Colonic mucosa (tissue), 4 donors: ENCODE data around the gene ARF1. TPM values are rescaled to one million over a fixed set of nuclear protein-coding genes. Genes with fewer than 3 reads are reported as not detected.

Experiments
- DNase-seq: peaks from one replicate; pipeline ENCODE4 v3.0.0-alpha.2; 2020
- H3K27ac ChIP-seq: fragments of 200-600 bp; one replicate; pipeline ENCODE4 v1.8.0; 2021
- H3K27me3 ChIP-seq: fragments of 200-600 bp; one replicate; pipeline ENCODE4 v1.8.0; 2021
- H3K36me3 ChIP-seq: fragments of 200-600 bp; one replicate; pipeline ENCODE4 v1.8.0; 2021
- H3K4me1 ChIP-seq: fragments of 200-600 bp; one replicate; pipeline ENCODE4 v1.8.0; 2021; ENCODE audit warnings: mild to moderate bottlenecking
- H3K4me3 ChIP-seq: fragments of 200-600 bp; one replicate; pipeline ENCODE4 v1.8.0; 2021
- H3K9ac ChIP-seq, 2 donors: one replicate each; pipeline ENCODE4 v1.7.0; 2013; ENCODE audit warnings: control low read depth in 2 of 2, low read depth in 2 of 2, low read length in 2 of 2
- H3K9me3 ChIP-seq: fragments of 200-600 bp; one replicate; pipeline ENCODE4 v1.8.0; 2021
- intact Hi-C: fragments of 100-400 bp; cut with DNase I; formaldehyde crosslinking; loops from one replicate; pipeline ENCODE4 v1.14.1; 2022
- total RNA-seq, 2 donors: library from RNA; stranded (reverse); fragmentation: NEBNext Ultra II Directional in 1 of 2; extraction: Animal tissue kit (Norgen Biotek cat#: 25700) in 1 of 2; gene quantifications; one replicate each; pipeline ENCODE4 v1.2.1, GENCODE V29; 2021
- TF ChIP-seq, protein P1 (sequence below): fragments of 200-600 bp; IDR thresholded peaks from one replicate; pipeline ENCODE4 v1.8.0; 2022; ENCODE audit warnings: antibody characterized with exemption, mild to moderate bottlenecking
- donor health status: healthy.
- donor health status: DM: no; HTN: no; CAD: no.
- donor health status: DM: no; HTN: no; CAD: no.

Gene ARF1
- total RNA-seq, 2 donors from 2014 or later: 522 to 586 TPM

DNA sequence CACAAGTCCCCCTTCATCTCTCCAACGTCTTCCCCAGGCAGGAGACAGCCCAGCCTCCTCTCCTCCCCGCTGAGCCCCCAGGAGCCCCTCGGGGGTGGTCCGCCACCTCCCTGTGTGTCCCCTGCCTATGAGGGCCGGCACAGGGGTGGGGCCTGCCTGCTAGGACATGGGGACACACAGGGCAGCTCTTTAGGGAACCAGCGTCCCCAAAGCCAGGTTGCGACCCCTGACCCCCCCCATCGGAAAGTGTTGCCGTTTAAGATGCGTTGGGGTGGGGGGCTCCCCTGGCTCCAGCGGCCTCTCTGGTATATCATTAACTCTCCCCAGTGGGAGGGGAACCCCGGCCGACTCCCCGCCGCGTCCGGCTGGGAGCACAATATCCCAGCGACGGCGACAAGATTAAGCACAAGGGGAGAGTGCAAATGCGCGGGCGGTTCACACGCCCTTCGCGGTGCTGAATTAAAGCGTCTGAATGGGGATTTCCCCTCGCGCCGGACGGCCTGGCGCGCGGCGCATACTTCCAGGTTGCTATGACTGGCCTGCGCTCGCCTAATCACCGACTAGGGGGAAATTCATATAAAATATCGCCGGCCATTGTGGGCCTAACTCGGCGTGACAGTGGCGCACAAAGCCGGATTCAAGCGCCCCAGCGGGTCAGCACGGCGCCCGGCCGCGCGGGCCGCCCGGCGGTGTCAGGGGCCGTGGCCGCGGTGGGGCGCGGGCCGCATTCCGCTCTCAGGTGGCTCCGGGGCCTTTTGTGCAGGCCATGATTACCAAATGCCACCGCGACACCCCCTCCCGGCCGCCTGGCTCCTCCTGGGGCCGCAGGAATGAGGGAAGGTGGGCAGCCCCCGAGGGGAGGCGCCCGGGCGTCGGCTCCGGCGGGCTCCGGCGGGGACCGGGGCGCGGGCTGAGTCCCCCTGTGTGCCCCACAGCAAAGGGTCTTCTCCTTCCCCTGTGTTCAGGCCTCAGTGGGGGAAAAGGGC, 44.8 kb upstream of the ARF1 start:
- intact Hi-C loops: no loop called here
- Histone ChIP-seq H3K9ac (peak overlapping the region in 1 of 2 donors; percentile 12), H3K9me3 (no peaks in the 10 kb centered on the region), H3K4me3 (no peak overlapping the region), H3K27ac (no peak overlapping the region), H3K4me1 (no peaks in the 10 kb centered on the region), H3K36me3 (no peaks in the 10 kb centered on the region), H3K27me3 (peaks cover 24% of the 10 kb centered on the region)
- TF ChIP-seq, protein P1, sequence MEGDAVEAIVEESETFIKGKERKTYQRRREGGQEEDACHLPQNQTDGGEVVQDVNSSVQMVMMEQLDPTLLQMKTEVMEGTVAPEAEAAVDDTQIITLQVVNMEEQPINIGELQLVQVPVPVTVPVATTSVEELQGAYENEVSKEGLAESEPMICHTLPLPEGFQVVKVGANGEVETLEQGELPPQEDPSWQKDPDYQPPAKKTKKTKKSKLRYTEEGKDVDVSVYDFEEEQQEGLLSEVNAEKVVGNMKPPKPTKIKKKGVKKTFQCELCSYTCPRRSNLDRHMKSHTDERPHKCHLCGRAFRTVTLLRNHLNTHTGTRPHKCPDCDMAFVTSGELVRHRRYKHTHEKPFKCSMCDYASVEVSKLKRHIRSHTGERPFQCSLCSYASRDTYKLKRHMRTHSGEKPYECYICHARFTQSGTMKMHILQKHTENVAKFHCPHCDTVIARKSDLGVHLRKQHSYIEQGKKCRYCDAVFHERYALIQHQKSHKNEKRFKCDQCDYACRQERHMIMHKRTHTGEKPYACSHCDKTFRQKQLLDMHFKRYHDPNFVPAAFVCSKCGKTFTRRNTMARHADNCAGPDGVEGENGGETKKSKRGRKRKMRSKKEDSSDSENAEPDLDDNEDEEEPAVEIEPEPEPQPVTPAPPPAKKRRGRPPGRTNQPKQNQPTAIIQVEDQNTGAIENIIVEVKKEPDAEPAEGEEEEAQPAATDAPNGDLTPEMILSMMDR: no peak
- no peak for DNase-seq

DNA sequence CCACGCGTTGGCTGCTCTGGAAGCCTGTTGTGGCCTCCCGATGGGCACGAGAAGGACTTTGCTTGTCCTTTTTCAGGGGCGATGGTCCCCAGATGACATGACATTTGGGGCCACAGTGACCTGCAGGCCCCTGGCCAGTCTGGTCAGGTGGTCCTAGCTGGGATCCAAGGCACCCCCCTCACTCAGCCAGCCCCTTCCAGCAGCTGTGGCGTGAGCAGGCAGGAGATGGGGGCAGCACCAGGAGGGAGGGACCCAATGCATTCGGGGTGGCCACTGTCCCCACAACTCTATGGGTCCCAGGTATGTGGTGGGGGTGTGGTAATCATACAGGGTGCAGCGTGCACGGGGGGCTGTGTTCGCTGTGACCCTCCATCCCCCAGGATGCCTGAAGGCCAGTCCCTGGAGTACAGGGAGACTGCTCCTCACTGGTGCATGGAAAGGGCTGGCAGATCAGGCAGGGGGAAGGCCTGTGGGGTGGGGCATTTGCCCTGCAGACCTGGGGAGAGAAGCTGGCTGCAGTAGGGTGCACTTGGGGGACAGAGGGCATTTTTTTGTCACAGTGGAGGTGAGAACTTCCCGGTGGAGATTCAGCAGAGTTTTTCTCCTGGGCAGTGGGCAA, 44.0 kb upstream of the ARF1 start:
- peaks cover 24% of the 10 kb centered on the region for H3K27me3 ChIP-seq
- no peaks in the 10 kb centered on the region for H3K9me3 ChIP-seq
- intact Hi-C loops: no loop called here
- H3K9ac ChIP-seq: no peak overlapping the region
- no peak overlapping the region for H3K27ac ChIP-seq
- TF ChIP-seq, protein P1: no peak
- no peak for DNase-seq
- H3K36me3 ChIP-seq: no peaks in the 10 kb centered on the region
- no peaks in the 10 kb centered on the region for H3K4me1 ChIP-seq
- H3K4me3 ChIP-seq: no peak overlapping the region

DNA sequence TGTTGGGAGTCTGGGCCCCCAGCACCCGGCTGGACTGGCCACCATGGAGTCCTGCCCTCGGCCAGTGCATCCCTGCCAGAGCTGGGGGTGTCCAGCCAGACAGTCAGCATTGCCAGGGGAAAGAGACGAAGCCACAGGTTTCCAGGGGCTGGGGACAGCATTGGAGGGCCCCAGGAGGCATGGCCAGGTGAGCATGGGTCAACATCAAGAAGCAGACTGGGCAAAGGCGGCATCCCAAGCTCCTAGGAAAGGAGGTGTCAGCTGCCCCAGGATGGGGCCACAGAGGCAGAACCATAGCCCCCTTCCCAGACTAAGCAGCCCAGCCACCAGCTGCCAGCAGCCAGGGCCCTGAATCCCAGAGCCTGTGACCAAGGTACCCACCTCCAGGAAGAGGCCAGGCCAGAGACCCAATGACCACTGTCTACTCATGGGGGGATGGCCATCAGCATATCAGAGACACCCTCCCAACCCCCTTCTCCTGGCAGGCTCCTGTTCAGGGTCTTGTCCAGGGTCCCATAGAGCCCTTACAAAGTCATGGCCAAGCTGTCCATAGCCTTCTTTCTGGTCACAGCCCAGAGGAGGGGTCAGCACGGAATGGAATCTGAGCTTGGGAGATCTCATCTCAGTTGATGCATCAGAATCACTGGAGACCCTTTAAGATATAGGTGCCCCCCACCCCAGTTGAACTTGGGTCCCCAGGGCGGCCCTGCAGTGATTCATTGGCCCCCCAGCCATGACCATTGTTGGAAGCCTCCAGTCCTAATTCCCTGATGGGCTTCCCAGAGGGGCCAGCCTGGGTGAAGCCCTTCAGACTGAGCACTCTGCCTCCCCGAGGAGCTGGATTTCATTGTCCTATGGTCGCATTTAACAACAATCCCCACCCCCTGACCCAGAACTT, 43.3 kb upstream of the ARF1 start:
- Histone ChIP-seq H3K9ac (no peak overlapping the region), H3K36me3 (no peaks in the 10 kb centered on the region), H3K27ac (no peak overlapping the region), H3K4me3 (no peak overlapping the region), H3K27me3 (peaks cover 24% of the 10 kb centered on the region), H3K4me1 (no peaks in the 10 kb centered on the region), H3K9me3 (no peaks in the 10 kb centered on the region)
- intact Hi-C loops: no loop called here
- DNase-seq: no peak
- TF ChIP-seq, protein P1: no peak

DNA sequence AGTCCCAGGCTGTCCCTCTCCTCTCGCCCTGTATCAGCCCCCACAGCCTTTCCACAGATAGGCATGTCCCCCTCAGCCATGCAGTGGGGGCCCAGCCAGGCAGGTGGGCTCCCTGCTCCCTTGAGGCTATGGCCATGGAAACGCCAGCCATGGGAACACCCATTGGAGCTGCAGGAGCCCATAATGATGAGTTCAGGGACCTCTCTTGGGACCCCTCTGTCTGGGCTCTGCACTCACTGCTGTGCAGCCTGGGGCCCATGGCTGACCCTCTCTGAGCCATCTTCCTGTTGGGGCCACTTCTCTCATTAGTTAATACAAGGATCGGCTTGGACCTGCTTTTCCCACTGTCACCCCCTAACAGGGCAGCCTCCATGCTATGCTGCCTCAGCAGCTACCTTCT, 42.5 kb upstream of the ARF1 start:
- Histone ChIP-seq H3K27ac (no peak overlapping the region), H3K9ac (no peak overlapping the region), H3K36me3 (no peaks in the 10 kb centered on the region), H3K9me3 (no peaks in the 10 kb centered on the region), H3K4me3 (no peak overlapping the region), H3K27me3 (peaks cover 24% of the 10 kb centered on the region), H3K4me1 (no peaks in the 10 kb centered on the region)
- TF ChIP-seq, protein P1: no peak
- intact Hi-C loops: no loop called here
- DNase-seq: no peak

DNA sequence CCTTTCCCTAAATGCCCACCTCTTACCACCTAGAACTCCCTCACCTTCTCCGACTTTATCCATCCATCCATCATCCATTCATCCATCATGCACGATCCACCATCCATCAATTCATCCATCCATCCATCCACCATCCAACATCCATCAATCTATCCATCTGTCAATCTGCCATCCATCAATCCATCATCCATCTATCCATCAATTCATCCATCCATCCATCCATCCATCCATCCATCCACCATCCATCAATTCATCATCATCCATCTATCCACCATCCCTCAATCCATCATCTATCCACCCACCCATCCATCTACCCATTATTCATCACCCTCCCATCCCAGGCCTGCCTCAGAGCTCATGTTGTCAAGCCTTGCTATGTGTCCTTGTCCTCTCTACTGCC, 41.2 kb upstream of the ARF1 start:
- Histone ChIP-seq H3K9me3 (no peaks in the 10 kb centered on the region), H3K36me3 (no peaks in the 10 kb centered on the region), H3K4me3 (no peak overlapping the region), H3K9ac (no peak overlapping the region), H3K4me1 (no peaks in the 10 kb centered on the region), H3K27me3 (peaks cover 24% of the 10 kb centered on the region), H3K27ac (no peak overlapping the region)
- TF ChIP-seq, protein P1: no peak
- intact Hi-C loops: no loop called here
- no peak for DNase-seq
